Hepatic stellate cell (primary cell): ENCODE data around the gene FPR2.
"Not testable (repeated sequence)": the region's sequence is repeated elsewhere in the genome, so short reads cannot be mapped to it uniquely, and the experiment has no call there.

Experiments used
- DNase-seq: peaks from one replicate; pipeline ENCODE4 v3.0.0; 2011; ENCODE audit warnings: low spot score

FPR2 gene

GRCh38 chr19:51739466-51740213, 21.3 kb upstream of the FPR2 start:
- DNase-seq = no peak

GRCh38 chr19:51740356-51740755, 20.6 kb upstream of the FPR2 start:
- DNase-seq = no peak

- no peak for DNase-seq
Measured at GRCh38 chr19:51742789-51743188, 18.2 kb upstream of the FPR2 start.

- no peak for DNase-seq
Measured at GRCh38 chr19:51743405-51743804, 17.6 kb upstream of the FPR2 start.

- no peak for DNase-seq
Measured at GRCh38 chr19:51746731-51747130, 14.2 kb upstream of the FPR2 start.

GRCh38 chr19:51749979-51750378, 11.0 kb upstream of the FPR2 start:
- no peak for DNase-seq

- DNase-seq = no peak
Measured at GRCh38 chr19:51750400-51751094, 10.4 kb upstream of the FPR2 start.

- no peak for DNase-seq
Measured at GRCh38 chr19:51751655-51752054, 9.3 kb upstream of the FPR2 start, which contains the start of gene FPR1. TSS of gene FPR1 (minus strand) at chr19:51751878. CDS start at chr19:51746994, 4,884 bp downstream.

- DNase-seq = no peak
Measured at GRCh38 chr19:51754109-51754508, 6.9 kb upstream of the FPR2 start.

GRCh38 chr19:51754770-51755169, 6.2 kb upstream of the FPR2 start:
- DNase-seq = no peak

- no peak for DNase-seq
Measured at GRCh38 chr19:51755571-51755970, 5.4 kb upstream of the FPR2 start.

GRCh38 chr19:51761696-51762095, 716 bp downstream of the FPR2 start:
- DNase-seq = no peak

- DNase-seq = no peak
Measured at GRCh38 chr19:51765086-51765485, 4.1 kb downstream of the FPR2 start.

- DNase-seq = no peak
Measured at GRCh38 chr19:51766461-51766860, 5.5 kb downstream of the FPR2 start.

- no peak for DNase-seq
Measured at GRCh38 chr19:51771376-51772130, 10.6 kb downstream of the FPR2 start.

GRCh38 chr19:51772977-51773376, 12.0 kb downstream of the FPR2 start:
- DNase-seq = no peak

GRCh38 chr19:51776561-51776960, 15.6 kb downstream of the FPR2 start:
- DNase-seq = not testable (repeated sequence)

- peak; percentile 67 for DNase-seq
Measured at GRCh38 chr19:51777570-51778462, 16.8 kb downstream of the FPR2 start.

GRCh38 chr19:51779181-51779580, 18.2 kb downstream of the FPR2 start:
- no peak for DNase-seq

- no peak for DNase-seq
Measured at GRCh38 chr19:51779703-51780102, 18.7 kb downstream of the FPR2 start.

- no peak for DNase-seq
Measured at GRCh38 chr19:51780270-51780669, 19.3 kb downstream of the FPR2 start.

- DNase-seq = no peak
Measured at GRCh38 chr19:51781999-51782398, 21.0 kb downstream of the FPR2 start.
